AG04450 (cell line): Measurements from ENCODE around the gene PDX1. TPM values are rescaled to one million over a fixed set of nuclear protein-coding genes. Genes with fewer than 3 reads are reported as not detected.

Source experiments
- CTCF ChIA-PET: fragments of 300-600, 350-600 bp; formaldehyde crosslinking; extraction: SDS; loops from one replicate; lab custom pipeline; 2022; ENCODE audit warnings: antibody characterized with exemption, inconsistent platforms; lab: Charles Lee
- POLR2A ChIA-PET: fragments of 350-600 bp; formaldehyde crosslinking; extraction: SDS; loops from one replicate; lab custom pipeline; 2021; ENCODE audit warnings: antibody characterized with exemption, inconsistent platforms; lab: Yijun Ruan, JAX
- DNase-seq: peaks from one replicate; pipeline ENCODE4 v3.0.0-alpha.2; 2011; ENCODE audit warnings: low read depth, low spot score
- H3K27ac ChIP-seq: one replicate; pipeline ENCODE4 v1.5.1; 2012; ENCODE audit warnings: low read depth, low read length, control low read depth
- H3K27me3 ChIP-seq: one replicate; pipeline ENCODE4 v1.6.0; 2012; ENCODE audit warnings: low read length; ENCODE audit not compliant: control insufficient read depth, insufficient read depth
- H3K4me3 ChIP-seq: 2 replicates; pipeline ENCODE4 v1.5.1; 2011; ENCODE audit warnings: mild to moderate bottlenecking, low read depth, low read length, control low read depth
- H3K9me3 ChIP-seq: 2 replicates; pipeline ENCODE4 v1.5.1; 2012; ENCODE audit warnings: low read length; ENCODE audit not compliant: control insufficient read depth, insufficient read depth
- CTCF ChIP-seq: IDR thresholded peaks from 2 replicates; pipeline ENCODE4 v1.5.1; 2011; ENCODE audit warnings: low read depth, low read length, control low read depth, inconsistent platforms
- polyA plus RNA-seq: library from polyadenylated mRNA; depleted of rRNA; stranded (reverse); fragments of >200 nt; gene quantifications from 2 replicates; pipeline ENCODE4 v1.2.3, GENCODE V29; 2011

PDX1 gene
- polyA plus RNA-seq, 1 experiment = not detected

GRCh38 chr13:27926644-27927434 is 7.0 kb downstream of the PDX1 start:
- no peak overlapping the region for H3K27ac ChIP-seq
- no peak overlapping the region for H3K4me3 ChIP-seq
- H3K27me3 ChIP-seq = peaks cover 86% of the 10 kb centered on the region
- H3K9me3 ChIP-seq = peaks cover 6% of the 10 kb centered on the region; the same call in 1 of the 2 replicates
- DNase-seq = no peak
- CTCF ChIA-PET = interaction anchor here (1.2 kb wide), 1 partner anchor 27 kb away, joined by 4 read pairs; no protein-coding TSS in a partner anchor
- no peak for TF ChIP-seq CTCF
- POLR2A ChIA-PET = no interaction called here

GRCh38 chr13:27927444-27928352 is 7.9 kb downstream of the PDX1 start:
- CTCF ChIA-PET = interaction anchor here (1.2 kb wide), 1 partner anchor 26 kb away, joined by 4 read pairs; no protein-coding TSS in a partner anchor
- Histone ChIP-seq H3K9me3 (no peaks in the 10 kb centered on the region; the same call in 1 of the 2 replicates), H3K27me3 (peaks cover 77% of the 10 kb centered on the region), H3K27ac (no peak overlapping the region), H3K4me3 (no peak overlapping the region)
- POLR2A ChIA-PET = no interaction called here
- no peak for DNase-seq
- no peak for TF ChIP-seq CTCF

- ChIA-PET POLR2A (no interaction called here), CTCF (no interaction called here)
- Histone ChIP-seq H3K27me3 (peaks cover 70% of the 10 kb centered on the region), H3K9me3 (no peaks in the 10 kb centered on the region; the same call in 1 of the 2 replicates), H3K27ac (no peak overlapping the region), H3K4me3 (no peak overlapping the region)
- no peak for DNase-seq
- TF ChIP-seq CTCF = no peak
These were observed 8.6 kb downstream of the PDX1 start for GRCh38 chr13:27928353-27928804.

- Histone ChIP-seq H3K4me3 (no peak overlapping the region), H3K9me3 (no peaks in the 10 kb centered on the region; the same call in 1 of the 2 replicates), H3K27me3 (peaks cover 63% of the 10 kb centered on the region), H3K27ac (no peak overlapping the region)
- DNase-seq = no peak
- POLR2A ChIA-PET = no interaction called here
- CTCF ChIA-PET = no interaction called here
- TF ChIP-seq CTCF = no peak
These were observed 9.3 kb downstream of the PDX1 start for GRCh38 chr13:27928805-27929753.
